ENCODE results near the gene ZNF2.

ZNF2 gene

GRCh38 chr2:95206096-95206495 is 40.5 kb downstream of the ZNF2 start:
- no peak for DNase-seq (ENCODE audit: low read depth in 2 of 2)

GRCh38 chr2:95207111-95207961 is 41.7 kb downstream of the ZNF2 start, which contains the start of gene ZNF892:
Gene ZNF892 (plus strand): TSS chr2:95207521. CDS start chr2:95207816, 295 bp downstream.
- DNase-seq (ENCODE audit: low read depth in 2 of 2) = peak; percentile 56 to 60

GRCh38 chr2:95208106-95208505 is 42.5 kb downstream of the ZNF2 start:
- DNase-seq (ENCODE audit: low read depth in 2 of 2) = no peak

GRCh38 chr2:95215018-95215612 is 49.5 kb downstream of the ZNF2 start:
- DNase-seq (ENCODE audit: low read depth in 2 of 2) = no peak

- no peak for DNase-seq (ENCODE audit: low read depth in 2 of 2)
Observed at GRCh38 chr2:95220449-95220848, 54.8 kb downstream of the ZNF2 start.

GRCh38 chr2:95225658-95226057 is 60.0 kb downstream of the ZNF2 start:
- DNase-seq (ENCODE audit: low read depth in 2 of 2) = no peak

- no peak for DNase-seq (ENCODE audit: low read depth in 2 of 2)
Observed at GRCh38 chr2:95231723-95232122, 66.1 kb downstream of the ZNF2 start.

- no peak for DNase-seq (ENCODE audit: low read depth in 2 of 2)
Observed at GRCh38 chr2:95232232-95232631, 66.6 kb downstream of the ZNF2 start.
